Measurements from ENCODE around the gene MED8. TPM values are rescaled to one million over a fixed set of nuclear protein-coding genes. Genes with fewer than 3 reads are reported as not detected.
A peak's percentile ranks its signal among the peaks of the same experiment; 100 is the strongest.

The MED8 gene
- total and polyA plus RNA-seq, 2 donors from 2014 or later: 36.5 to 44.3 TPM

DNA sequence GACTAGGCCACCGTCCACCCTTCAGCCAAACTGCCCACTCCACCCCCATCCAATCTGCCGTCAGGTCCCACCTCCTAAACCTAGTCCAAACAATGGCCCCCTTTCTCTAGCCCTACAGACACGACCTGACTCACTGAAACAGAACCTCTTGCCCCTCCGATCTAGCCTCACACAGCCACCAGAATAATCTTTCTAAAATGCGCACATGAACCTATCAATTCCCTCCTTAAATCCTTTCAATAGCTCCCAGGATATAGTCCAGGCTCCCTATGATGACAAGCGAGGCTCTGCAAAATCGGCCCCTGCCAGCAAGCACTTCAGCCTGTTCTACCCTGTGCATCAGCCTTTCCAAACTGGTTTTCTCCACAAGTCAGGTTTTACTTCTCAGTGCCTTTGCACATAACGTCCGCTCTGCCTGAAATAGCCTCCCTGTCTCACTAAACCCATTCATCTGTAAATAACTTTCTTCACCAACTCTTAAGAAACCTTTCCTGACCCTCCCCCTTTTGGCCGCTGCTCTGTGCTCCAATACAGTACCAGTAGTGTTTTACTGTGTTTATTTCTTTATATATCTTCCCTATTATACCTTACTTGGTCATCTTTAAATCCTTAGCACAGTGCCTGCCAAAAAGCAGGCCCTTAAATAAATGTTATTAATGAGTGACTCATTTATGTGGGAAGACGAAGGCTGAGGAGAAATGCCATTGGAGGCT is 39.9 kb downstream of the MED8 start:
- H3K9ac ChIP-seq (ENCODE audit: low read length in 3 of 3): peak overlapping the region; percentile 40 to 66 (median 52)
- intact Hi-C loops (cut with DNase I): no loop called here
- H3K4me1 ChIP-seq (ENCODE audit: control insufficient read depth in 2 of 3, insufficient read depth in 2 of 3, low read depth in 1 of 3, low read length in 3 of 3): peaks cover 3 to 17% (median 9%) of the 10 kb centered on the region in 3 donors
- H3K27me3 ChIP-seq (ENCODE audit: control insufficient read depth, insufficient read depth, low read length): no peaks in the 10 kb centered on the region
- peak in 3 of 5 donors; percentile 39 to 57 (median 53) for DNase-seq
- H3K9me3 ChIP-seq (ENCODE audit: control insufficient read depth in 2 of 3, insufficient read depth in 1 of 3, low read length in 3 of 3): no peaks in the 10 kb centered on the region
- no peaks in the 10 kb centered on the region for H3K36me3 ChIP-seq (ENCODE audit: control insufficient read depth in 2 of 3, insufficient read depth in 3 of 3, low read length in 3 of 3)
- TF ChIP-seq, protein P1, sequence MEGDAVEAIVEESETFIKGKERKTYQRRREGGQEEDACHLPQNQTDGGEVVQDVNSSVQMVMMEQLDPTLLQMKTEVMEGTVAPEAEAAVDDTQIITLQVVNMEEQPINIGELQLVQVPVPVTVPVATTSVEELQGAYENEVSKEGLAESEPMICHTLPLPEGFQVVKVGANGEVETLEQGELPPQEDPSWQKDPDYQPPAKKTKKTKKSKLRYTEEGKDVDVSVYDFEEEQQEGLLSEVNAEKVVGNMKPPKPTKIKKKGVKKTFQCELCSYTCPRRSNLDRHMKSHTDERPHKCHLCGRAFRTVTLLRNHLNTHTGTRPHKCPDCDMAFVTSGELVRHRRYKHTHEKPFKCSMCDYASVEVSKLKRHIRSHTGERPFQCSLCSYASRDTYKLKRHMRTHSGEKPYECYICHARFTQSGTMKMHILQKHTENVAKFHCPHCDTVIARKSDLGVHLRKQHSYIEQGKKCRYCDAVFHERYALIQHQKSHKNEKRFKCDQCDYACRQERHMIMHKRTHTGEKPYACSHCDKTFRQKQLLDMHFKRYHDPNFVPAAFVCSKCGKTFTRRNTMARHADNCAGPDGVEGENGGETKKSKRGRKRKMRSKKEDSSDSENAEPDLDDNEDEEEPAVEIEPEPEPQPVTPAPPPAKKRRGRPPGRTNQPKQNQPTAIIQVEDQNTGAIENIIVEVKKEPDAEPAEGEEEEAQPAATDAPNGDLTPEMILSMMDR (IDR thresholded peaks at IDR 0.05; ENCODE audit: borderline replicate concordance, extremely low read depth, insufficient read depth): no peak
- H3K4me3 ChIP-seq (ENCODE audit: low read length in 3 of 3): peak overlapping the region; percentile 59 to 73 (median 70)
- FAIRE-seq: no peak
- H3K27ac ChIP-seq (ENCODE audit: low read depth in 2 of 2, low read length in 2 of 2): peak overlapping the region; percentile 97 to 98

DNA sequence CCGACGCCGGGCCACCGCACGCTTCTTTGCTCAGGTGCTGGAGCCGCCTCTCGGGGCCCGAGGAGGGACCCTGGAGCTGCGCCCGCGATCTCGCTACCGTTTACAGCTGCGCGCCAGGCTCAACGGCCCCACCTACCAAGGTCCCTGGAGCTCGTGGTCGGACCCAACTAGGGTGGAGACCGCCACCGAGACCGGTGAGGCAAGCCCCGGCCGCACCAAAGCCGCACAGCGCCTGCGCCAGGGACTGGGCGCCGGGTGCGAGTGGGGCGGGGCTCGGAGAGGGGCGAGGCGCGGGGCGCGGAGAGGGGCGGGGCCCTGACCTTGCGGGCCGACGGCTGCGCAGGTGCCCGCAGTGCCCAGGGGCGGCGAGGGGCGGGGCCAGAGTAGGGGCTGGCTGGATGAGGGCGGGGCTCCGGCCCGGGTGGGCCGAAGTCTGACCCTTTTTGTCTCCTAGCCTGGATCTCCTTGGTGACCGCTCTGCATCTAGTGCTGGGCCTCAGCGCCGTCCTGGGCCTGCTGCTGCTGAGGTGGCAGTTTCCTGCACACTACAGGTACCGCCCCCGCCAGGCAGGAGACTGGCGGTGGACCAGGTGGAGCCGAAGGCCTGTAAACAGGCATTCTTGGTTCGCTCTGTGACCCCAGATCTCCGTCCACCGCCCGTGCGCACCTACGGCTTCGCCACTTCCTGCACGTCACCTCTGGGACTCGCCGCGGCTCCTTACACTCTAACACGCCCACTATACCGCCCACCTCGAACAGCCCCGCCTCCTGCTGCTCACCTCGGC is 40.6 kb downstream of the MED8 start:
- no peaks in the 10 kb centered on the region for H3K9me3 ChIP-seq (ENCODE audit: control insufficient read depth in 2 of 3, insufficient read depth in 1 of 3, low read length in 3 of 3)
- peak; percentile 95 to 98 (median 95) for DNase-seq
- FAIRE-seq: no peak
- H3K36me3 ChIP-seq (ENCODE audit: control insufficient read depth in 2 of 3, insufficient read depth in 3 of 3, low read length in 3 of 3): no peaks in the 10 kb centered on the region
- H3K4me1 ChIP-seq (ENCODE audit: control insufficient read depth in 2 of 3, insufficient read depth in 2 of 3, low read depth in 1 of 3, low read length in 3 of 3): peaks cover 3 to 17% (median 9%) of the 10 kb centered on the region in 3 donors
- intact Hi-C loops (cut with DNase I): no loop called here
- peak overlapping the region; percentile 97 to 98 for H3K27ac ChIP-seq (ENCODE audit: low read depth in 2 of 2, low read length in 2 of 2)
- TF ChIP-seq, protein P1 (IDR thresholded peaks at IDR 0.05; ENCODE audit: borderline replicate concordance, extremely low read depth, insufficient read depth): no peak
- peak overlapping the region; percentile 59 to 73 (median 70) for H3K4me3 ChIP-seq (ENCODE audit: low read length in 3 of 3)
- H3K9ac ChIP-seq (ENCODE audit: low read length in 3 of 3): peak overlapping the region; percentile 40 to 66 (median 52)
- no peaks in the 10 kb centered on the region for H3K27me3 ChIP-seq (ENCODE audit: control insufficient read depth, insufficient read depth, low read length)

DNA sequence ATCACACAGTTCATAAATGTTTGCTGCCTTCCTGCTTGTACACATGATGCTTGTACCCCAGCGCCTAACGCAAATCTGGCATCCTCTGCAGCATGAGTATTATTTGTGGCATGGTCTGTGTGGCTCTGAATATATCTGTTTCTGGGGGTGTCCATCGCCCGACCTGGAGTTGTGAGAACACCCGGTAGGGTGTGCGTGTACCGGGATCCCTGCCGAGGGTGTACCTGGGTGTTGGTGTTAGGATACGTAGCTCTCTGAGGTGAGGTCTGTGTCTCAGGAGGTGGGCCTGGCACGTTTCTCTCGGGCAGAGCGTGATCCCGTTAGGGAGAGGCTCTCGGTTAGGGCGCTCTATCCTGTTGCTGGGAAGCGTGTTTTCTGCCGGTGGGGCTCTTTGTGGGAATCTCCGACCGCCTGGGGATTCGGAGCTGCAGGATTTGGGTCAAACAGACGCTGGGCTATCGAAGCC is 41.2 kb downstream of the MED8 start:
- intact Hi-C loops (cut with DNase I): no loop called here
- Histone ChIP-seq H3K4me1 (ENCODE audit: control insufficient read depth in 2 of 3, insufficient read depth in 2 of 3, low read depth in 1 of 3, low read length in 3 of 3) (peaks cover 3 to 17% (median 9%) of the 10 kb centered on the region in 3 donors), H3K27me3 (ENCODE audit: control insufficient read depth, insufficient read depth, low read length) (no peaks in the 10 kb centered on the region), H3K27ac (ENCODE audit: low read depth in 2 of 2, low read length in 2 of 2) (peak overlapping the region; percentile 97 to 98), H3K36me3 (ENCODE audit: control insufficient read depth in 2 of 3, insufficient read depth in 3 of 3, low read length in 3 of 3) (no peaks in the 10 kb centered on the region), H3K9me3 (ENCODE audit: control insufficient read depth in 2 of 3, insufficient read depth in 1 of 3, low read length in 3 of 3) (no peaks in the 10 kb centered on the region), H3K9ac (ENCODE audit: low read length in 3 of 3) (peak overlapping the region; percentile 10 to 49 (median 16)), H3K4me3 (ENCODE audit: low read length in 3 of 3) (peak overlapping the region; percentile 26 to 70 (median 46))
- TF ChIP-seq, protein P1 (IDR thresholded peaks at IDR 0.05; ENCODE audit: borderline replicate concordance, extremely low read depth, insufficient read depth): no peak
- FAIRE-seq (no peak), DNase-seq (peak in 1 of 5 donors; percentile 77)
